Ureter (tissue), 1 donor: ENCODE measurements around the gene ABI3. TPM values are rescaled to one million over a fixed set of nuclear protein-coding genes. Genes with fewer than 3 reads are reported as not detected.

ENCODE experiments used
- DNase-seq: peaks from one replicate; pipeline ENCODE4 v3.0.0-alpha.2; 2020; ENCODE audit warnings: low spot score
- total RNA-seq: library from RNA; stranded (reverse); gene quantifications from one replicate; pipeline ENCODE4 v1.2.4, GENCODE V29; 2023
- donor health status: DM: yes; HTN: yes; CAD: no.

ABI3 gene
- total RNA-seq, 1 donor from 2014 or later: 15.2 TPM

DNA sequence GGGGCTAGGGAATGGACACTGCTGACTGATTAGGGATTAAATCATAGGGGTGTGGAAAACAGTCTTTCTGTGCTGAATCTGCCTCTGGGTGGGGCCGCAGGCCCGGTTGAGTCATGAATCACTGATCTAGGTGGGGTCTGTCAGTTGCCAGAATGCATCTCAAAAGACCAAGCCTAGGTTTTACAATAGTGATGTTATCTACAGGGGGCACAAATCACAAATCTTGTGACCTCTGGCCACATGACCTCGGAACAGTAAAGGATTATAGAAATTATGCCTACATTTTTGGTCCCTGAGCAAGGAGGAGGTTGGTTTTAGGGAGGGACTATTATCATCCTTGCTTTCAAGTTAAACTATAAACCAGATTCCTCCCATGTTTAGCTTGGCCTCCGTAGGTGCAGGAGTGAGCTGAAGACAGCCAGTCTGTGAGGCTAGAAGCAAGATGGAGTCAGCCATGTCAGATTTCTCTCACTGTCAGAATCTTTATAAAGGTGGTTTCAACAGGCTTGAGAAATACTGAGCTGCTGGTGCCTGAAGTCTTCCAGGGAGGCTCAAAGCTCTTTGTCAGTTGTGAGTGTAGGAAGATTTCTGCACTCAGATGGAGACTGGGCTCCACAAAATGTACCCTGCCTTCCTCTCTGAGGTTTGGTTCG is 13.0 kb upstream of the ABI3 start:
- no peak for DNase-seq

DNA sequence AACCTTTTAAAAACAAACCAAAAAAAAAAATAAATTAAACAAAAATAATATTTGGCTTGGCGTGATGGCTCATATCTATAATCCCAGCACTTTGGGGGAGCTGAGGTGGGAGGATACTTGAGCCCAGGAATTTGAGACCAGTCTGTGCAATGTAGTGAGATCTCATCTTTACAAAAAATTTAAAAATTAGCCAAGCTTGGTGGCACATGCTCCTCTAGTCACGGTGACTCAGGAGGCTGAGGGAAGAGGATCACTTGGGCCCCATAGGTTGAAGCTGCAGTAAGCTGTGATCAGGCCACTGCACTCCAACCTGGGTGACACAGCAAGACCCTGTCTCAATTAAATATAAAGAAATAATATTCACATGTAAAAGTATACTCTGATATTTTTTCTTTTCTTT is 12.3 kb upstream of the ABI3 start:
- DNase-seq: no peak

DNA sequence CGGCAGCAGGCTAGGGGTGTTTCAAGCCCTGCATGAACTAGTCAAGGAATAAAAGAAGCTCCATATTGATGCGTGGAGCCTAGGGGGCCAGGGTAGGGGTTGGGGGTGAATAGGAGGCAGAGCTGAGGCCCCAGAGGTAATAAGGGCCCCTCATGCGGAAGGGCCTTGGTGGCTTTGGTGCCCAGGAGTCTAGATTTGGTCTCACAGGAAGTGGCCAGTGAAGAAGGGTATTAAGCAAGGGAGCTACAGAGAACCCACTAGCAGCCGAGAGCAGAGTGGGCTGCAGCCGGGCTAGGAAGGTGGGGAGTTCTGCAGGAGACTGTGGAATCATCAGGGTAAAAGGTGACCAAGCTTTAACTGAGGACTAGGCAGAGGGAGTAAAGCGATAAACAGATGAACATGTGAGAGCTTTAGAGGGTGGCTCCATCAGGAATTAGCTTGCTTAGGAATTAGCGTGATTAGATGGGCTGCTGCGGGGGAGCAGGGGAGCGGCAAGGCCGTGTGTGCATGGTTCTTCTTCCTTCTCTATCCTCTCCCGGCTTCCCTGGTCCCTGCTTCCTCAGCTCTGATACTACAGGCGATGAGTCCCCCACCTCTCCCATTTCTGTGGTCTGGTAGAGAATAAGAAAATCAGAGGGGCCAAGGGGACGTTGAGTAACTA is 10.0 kb upstream of the ABI3 start:
- DNase-seq: no peak

DNA sequence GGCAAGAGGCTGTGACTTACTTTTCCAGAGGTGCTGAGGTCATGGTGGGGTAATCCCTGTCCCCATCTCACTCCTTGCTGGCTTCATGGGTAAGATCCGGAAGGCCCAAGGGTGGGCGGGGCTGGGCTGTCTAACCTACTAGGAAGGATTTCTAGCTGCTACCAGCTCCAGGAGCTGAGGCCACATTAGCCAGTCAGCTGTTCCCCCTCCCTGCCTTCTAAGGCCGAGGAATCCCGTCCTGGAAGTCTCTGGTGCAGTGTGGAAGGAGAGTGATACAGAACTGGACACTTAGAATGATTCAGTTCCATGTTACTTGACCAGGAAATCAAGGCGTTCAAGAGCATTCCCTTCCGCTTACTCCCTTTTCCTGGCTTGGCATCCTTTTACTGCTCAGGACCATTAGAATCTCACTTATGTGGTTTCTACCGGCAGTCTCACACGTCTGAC is 9.0 kb upstream of the ABI3 start:
- DNase-seq: no peak

DNA sequence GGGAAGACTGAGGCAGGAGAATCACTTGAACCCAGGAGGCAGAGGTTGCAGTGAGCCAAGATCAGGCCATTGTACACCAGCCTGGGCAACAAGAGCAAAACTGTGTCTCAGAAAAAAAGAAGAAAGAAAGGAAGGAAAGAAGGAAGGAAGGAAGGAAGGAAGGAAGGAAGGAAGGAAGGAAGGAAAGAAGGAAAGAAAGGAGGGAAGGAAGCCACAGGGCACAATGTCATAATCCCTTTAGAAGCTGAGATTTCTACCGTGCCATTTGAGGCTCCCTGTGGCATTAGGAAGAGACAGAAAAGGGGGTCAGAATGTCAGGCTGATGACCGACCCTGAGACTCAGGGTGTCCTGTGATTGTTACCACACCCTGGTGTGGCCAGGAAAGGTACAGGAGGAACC is 6.7 kb upstream of the ABI3 start:
- no peak for DNase-seq

DNA sequence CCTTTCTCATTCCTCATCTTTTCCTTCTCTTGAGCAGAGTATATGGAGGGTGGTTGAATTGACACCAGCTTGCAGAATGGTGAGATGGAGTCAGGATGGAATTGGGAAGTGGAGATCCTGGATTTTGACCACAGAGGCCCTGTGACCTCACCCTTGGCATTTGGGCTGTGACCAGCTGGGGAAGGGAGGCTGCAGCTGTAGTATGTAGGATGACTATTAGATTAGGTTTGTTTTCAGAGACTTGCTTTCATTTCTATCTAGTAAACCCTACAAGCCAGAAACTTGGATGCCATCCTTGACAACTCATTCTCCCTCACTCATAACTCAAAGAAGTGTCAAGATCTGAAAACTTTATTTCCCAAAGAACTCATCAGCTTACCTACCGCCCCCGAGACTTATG is 6.0 kb upstream of the ABI3 start:
- no peak for DNase-seq

DNA sequence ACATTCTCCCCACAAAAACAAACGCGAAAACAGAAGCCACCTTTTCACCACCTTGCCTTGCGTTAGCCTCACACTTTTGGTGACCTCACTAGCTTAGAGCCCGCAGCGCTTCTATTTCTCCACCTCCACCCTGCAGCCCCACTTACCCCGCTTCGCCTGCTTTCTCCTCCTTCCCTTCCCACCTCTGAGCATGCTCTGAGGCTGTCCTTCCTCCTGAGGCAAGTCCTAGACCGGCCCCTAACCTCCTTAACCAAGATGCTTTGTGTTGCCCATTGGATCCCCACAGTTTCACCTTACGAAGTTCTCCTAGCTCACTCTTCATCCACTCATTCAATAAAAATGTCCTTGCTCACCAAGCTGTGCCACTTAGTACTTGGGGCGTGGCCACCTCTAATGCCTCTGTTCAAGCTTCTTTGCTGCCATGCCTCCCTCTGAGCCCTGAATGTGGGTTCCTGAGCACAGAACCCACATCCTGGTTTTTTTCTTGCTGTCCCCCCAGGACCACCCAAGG is 1.4 kb upstream of the ABI3 start:
- no peak for DNase-seq

DNA sequence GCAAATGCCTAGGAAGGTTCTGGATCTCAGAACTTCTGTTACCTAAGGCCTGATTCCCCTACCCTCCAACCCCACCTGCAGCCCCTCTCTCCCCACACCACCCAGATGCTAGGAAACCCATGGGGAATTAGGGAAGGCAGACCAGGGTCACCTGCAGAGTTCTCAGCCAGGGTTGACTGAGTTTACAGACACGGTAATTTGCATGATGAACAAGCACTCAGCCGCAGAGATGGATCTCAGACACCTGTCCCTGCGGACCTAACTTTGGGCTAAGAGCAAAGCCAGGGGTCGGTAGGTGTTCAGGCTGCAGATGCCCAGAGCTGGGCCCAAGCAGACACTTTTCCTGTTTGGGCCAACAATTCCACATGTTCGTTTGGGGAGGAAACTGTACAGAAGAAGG is 2.9 kb downstream of the ABI3 start:
- DNase-seq: no peak

DNA sequence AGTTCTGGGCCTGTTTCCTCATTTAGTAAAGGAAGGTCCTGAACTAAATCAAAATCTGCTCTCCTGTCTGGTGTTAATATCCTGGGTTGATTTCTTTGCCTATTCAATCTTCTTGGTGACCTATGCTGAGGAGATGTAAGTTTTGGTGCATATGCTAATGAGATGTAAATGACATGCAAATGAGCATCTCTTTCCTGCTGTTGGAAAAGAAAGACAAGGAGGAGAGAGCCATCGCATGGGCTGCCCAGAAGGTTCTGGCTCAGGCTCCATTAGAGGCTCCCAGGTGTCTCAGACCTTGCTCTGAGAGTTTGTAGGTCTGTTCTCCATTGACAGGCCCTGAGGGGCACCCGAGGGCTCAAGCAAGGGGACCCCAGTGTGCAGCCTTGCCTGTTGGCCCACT is 3.3 kb downstream of the ABI3 start:
- DNase-seq: no peak

DNA sequence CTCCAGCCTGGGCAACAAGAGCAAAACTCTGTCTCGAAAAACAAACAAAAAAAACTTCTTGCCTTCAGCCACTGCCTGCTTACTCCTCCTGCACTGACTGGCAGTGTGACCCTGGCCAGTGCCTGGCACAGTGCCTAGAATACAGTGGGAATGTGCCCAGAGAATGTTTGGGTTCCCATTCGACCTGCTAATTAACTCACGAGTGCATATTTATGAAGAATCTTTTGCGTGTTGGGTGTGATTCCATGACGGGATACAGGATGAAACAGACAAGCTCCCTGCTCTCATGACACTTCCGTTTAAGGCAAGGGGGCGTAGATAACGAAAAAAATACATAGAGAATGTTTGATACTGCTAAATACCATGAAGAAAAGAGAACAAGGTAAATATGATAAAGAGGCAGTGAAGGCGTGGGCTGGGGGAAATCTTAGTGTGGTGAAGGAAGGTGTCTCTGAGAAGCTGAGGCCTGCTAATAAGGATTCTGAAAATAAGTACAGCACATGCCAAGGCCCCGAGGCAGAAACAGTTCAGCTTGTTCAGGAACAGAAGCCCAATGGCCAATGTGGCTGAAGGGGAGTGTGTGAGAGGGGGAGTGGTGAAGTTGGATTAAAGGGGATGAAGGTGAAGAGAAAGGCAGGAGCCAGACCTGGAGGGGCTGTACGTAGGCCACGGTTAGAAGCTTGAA is 4.3 kb downstream of the ABI3 start:
- no peak for DNase-seq

DNA sequence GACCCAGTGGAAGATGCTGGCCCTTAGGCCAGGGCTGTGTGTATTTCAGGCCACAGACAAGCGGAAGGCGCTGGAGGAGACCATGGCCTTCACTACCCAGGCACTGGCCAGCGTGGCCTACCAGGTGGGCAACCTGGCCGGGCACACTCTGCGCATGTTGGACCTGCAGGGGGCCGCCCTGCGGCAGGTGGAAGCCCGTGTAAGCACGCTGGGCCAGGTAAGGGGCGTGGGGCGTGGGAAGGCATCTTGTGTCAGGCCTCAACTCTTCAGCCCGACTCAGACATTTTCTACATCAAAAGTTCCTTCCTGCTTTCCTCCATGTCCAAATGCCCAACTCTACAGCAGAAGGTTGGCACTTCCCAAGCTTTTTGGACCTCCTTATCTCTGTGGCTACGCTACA is 6.0 kb downstream of the ABI3 start:
- DNase-seq: no peak

DNA sequence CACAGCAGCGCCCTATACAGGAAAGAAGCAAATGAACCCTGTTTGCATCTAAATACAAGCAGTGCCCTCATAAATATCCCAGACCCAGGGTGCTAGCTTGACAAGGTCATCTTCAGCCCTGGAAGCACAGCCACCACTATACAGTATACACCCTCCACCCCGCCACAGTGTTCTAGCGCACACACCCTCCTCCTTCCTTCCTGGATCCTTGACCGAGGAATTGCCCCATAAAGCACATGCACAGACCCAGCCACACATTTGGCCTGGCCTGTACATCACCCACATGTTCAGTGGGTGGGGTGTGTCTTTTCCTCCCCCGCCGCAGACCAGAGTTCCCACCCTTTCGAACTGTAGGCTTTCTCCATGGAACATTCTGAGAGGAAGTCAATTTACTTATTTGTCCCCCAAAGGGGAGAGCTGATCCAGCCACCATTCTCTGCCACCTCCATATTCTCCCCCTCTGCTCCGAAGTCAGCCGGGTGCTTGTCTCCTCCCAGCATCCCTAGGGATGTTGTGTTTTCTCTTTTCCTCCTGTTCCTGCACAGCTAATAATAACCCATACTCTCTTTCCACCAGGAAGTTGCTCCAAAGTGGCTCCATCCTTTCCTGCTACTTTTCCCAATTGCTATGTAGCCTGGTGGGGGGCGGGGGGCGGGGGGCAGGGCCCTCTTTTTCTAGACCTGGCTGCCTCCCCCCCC is 6.6 kb downstream of the ABI3 start:
- DNase-seq: no peak

DNA sequence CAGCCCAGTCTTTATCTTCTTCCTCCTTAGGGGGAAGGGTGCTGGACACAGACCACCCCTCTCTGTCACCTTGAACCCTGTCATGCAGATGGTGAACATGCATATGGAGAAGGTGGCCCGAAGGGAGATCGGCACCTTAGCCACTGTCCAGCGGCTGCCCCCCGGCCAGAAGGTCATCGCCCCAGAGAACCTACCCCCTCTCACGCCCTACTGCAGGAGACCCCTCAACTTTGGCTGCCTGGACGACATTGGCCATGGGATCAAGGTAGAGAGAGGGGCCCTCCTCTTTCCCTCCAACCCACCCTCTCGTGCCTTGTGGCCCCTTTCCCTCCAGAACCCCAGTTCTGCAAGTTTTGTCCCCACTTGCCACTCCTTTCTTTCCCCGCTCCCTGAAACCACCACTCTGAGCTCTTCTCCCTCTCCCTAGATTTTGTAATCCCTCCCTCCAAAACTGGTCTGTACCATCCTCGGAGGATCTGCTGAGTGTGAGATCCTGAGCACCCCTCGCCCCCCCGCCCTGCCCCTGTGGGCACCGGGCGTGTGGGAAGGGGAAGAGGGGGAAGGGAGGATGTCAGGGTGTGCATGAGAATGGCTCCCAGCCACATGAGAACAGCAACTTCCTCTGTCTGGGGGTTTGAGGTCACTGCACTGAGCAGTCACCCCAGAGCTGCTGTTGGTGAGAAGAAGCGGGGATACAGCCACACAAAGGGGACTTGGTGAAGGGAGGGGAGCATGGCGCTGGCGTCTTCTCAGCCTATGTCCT is 7.3 kb downstream of the ABI3 start:
- no peak for DNase-seq

DNA sequence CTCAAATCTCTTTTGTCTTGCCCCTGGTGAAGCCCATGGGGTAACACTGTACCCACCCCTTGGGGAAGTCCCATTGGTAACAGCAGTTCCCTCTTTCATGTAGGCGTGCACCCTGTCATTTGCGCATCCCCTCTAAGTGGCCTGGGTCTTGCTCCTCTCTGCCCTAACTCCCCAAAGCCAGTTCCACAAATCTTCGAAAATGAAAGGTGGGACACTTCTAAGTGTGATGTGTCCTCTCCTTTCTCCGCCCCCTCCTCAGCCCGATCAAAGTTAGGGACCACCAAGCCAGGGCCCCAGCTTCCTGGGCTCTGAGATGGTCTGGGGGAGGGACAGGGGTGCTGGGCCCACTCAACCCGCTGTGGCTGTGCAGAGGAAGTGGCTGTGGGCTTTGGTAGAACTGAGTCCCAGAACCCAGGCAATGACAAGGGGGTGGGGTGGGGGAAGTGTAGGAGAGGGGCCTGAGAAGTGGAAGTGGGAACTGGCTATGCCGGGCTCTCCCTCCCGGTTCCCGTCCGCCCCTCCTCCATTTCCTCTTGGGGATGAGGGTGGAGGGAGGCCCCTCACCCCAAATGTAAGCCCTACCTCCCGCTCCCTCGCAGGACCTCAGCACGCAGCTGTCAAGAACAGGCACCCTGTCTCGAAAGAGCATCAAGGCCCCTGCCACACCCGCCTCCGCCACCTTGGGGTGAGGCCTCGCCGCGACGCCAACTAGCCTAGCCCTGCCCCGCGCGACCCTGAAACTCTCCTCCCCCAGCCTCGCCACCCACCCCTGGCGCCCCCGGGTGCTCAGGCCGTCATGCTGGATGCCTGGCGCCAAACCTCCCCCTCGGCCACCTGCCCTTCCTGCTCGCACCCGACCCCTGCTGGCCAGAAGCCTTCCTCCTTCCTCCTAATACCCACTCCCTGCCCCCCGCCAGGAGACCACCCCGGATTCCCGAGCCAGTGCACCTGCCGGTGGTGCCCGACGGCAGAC is 8.7 kb downstream of the ABI3 start:
- no peak for DNase-seq

DNA sequence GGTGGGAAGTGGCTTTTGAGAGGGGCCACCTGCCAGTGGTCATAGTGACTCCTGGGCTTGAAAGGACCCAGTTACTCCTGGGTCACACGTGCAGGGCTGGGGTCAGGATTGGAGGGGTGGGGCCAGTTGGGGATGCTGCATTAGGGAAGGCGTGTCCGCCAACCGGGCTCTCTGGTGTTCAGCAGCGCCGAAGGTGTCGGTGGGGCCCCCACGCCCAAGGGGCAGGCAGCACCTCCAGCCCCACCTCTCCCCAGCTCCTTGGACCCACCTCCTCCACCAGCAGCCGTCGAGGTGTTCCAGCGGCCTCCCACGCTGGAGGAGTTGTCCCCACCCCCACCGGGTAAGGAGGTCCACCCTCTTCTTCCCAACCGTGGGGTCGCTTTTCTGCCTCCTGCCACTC is 9.5 kb downstream of the ABI3 start:
- no peak for DNase-seq

DNA sequence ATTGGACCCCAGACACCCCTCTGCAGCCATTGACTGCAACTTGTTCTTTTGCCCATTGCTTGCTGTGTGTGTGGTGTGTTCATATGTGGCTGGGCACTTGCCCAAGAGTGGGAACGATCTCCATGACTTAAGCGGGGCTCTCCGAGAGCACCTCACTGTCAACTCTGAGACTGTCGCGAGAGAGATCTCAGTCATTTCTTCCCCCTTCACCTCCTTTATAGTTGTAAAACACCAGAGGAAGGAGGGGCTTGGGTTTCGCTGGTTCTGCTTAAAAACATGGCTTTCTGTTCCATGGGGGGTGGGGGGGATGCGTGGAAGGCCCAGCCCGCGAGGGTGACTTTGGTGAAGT is 12.6 kb downstream of the ABI3 start:
- no peak for DNase-seq

DNA sequence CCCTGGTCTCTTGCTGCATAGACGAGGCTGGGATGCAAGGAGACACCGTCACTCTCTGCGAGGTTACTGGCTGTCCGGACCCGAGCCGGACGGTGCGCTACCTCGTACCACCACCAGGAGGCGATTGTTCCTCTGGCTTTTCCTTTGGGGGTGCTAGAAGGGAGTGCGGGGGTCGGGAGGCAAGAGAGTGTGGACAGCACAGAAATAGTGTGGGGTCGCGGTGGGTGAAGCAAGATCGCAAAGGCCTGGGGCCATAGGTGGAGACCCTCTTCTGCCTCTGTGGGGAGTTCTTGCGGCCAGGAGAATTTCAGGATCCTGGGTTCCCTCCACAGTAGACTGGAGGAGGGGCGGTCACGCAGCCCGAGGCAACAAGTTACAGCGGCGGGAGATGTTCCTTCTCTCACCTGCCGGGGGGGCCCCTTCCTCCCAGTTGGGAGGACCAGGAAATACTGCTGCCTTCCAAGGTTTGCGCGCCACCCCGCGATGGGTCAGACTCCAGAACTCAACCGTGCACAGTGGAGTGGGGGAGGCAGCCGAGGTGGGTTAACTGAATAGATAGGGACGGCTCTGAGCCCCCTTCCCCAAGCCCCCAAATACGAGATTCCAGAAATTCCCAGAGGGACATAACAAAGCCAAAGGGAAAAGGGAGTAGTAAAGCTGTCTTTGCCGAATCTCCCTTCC is 13.2 kb downstream of the ABI3 start:
- DNase-seq: peak; percentile 68

DNA sequence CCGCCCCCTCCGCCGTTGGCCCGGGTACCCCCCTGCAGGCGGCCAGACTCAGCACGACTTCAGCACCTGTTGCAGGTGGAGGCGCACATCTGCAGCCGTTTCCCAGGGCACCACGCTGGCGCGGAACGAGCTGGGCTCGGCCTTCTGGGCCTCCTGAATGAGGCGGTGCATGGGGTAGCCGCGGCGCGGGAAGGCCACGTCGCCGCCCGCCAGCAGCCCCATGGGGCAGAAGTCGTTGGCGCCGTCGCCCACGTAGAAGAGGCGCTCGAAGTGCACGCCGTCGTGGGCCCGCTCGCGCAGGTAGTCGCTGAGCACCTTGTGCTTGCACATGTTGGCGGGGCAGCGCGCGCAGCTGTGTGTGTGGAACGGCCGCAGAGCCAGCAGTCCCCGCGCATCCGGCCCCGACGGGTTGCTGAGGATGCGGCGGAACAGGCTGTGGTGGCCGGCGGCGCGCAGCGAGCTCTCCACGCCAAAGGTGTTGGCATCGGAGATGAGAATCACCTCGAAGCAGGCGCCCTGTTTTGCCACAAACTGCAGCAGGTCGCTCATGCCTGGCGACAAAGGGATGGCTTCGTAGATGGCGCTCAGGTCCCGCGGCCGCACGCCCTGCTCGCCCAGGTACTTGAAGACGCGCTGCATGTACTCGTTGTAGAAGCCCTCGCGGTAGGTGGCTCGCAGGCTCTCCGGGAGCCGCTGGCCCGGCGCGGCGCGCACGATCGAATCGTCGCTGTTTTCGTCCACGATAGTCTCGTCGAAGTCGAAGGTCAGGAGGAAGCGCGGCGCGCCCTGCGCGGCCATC is 13.9 kb downstream of the ABI3 start:
- no peak for DNase-seq

DNA sequence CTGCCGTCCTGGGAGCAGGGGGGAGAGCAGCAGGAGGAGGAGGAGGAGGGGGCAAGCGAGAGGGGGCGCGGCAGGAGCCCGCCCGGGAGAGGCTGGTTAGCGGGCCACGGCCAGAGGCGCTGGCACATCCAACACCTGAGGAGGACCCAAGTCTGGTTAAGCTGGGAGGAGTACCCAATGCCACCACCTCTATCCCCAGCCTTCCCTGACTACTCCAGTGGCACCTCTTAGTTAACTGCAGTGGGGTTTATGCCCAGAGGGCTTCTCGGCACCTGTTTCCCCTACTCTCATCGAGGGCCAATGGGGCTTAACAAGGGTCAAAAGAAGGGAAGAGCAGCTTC is 14.5 kb downstream of the ABI3 start:
- DNase-seq: no peak
